Esophagus squamous epithelium (tissue), 5 donors: ENCODE data around the gene HLCS. TPM values are rescaled to one million over a fixed set of nuclear protein-coding genes. Genes with fewer than 3 reads are reported as not detected.

Source experiments
- DNase-seq: peaks from one replicate; lab custom pipeline; 2025; lab: John Stamatoyannopoulos, UW
- H3K27ac ChIP-seq, 4 donors: fragments of 200-600 bp; sonication (generic); one replicate each; pipeline ENCODE4 v1.5.1; 2016 to 2019; ENCODE audit warnings: mild to moderate bottlenecking in 1 of 4
- H3K27me3 ChIP-seq, 4 donors: fragments of 200-600 bp; sonication (generic); 1 replicate in 3 of 4; 2 replicates in 1 of 4; pipeline versions ENCODE4 v1.5.1 to v1.6.0; 2017 to 2021; ENCODE audit warnings: antibody characterized with exemption in 1 of 4
- H3K36me3 ChIP-seq, 3 donors: fragments of 200-600 bp; sonication (generic); one replicate each; pipeline ENCODE4 v1.5.1; 2016 to 2019
- H3K4me1 ChIP-seq, 3 donors: fragments of 200-600 bp; sonication (generic); one replicate each; pipeline ENCODE4 v1.5.1; 2017 to 2019
- H3K4me3 ChIP-seq, 4 donors: fragments of 200-600 bp; sonication (generic); 1 replicate in 3 of 4; 2 replicates in 1 of 4; pipeline ENCODE4 v1.5.1; 2016 to 2019; ENCODE audit warnings: mild to moderate bottlenecking in 2 of 4, moderate library complexity in 1 of 4
- H3K9me3 ChIP-seq, 3 donors: fragments of 200-600 bp; sonication (generic); one replicate each; pipeline ENCODE4 v1.5.1; 2016 to 2019
- CTCF ChIP-seq, 6 experiments: fragments of 450-650 bp in 4 of 6; fragments of 200-600 bp in 2 of 6; sonication (generic) in 2 of 6; IDR thresholded peaks; one replicate each; pipeline ENCODE4 v1.5.1; 2016 to 2019; ENCODE audit warnings: antibody characterized with exemption in 6 of 6, mild to moderate bottlenecking in 4 of 6, moderate library complexity in 4 of 6
- POLR2A ChIP-seq, 4 donors: fragments of 450-650 bp; IDR thresholded peaks; one replicate each; pipeline ENCODE4 v1.6.1; 2017; ENCODE audit warnings: antibody characterized with exemption in 4 of 4, mild to moderate bottlenecking in 4 of 4, moderate library complexity in 3 of 4
- WGBS, 2 donors: methylation state at CpG; one replicate each; pipeline ENCODE4 v1.1.5; 2018; 5-methylcytosine and 5-hydroxymethylcytosine counted together
- intact Hi-C: fragments of 100-400 bp; cut with DNase I; formaldehyde crosslinking; loops from one replicate; pipeline ENCODE4 v1.15.0; 2022
- total RNA-seq, 4 donors: library from RNA; depleted of rRNA; stranded (reverse); fragments of >200 nt; gene quantifications; one replicate each; pipeline ENCODE4 v1.1.0, GENCODE V29; 2016
- donor health status: DM: yes; HTN: yes; CAD: no.

Gene HLCS
- total RNA-seq, 4 donors from 2014 or later: 6.3 to 19.5 (median 13.5) TPM

- intact Hi-C loops: no loop called here
- H3K9me3 ChIP-seq: no peaks in the 10 kb centered on the region
These were observed 132.3 kb downstream of the HLCS start for GRCh38 chr21:36834192-36834591.

DNA sequence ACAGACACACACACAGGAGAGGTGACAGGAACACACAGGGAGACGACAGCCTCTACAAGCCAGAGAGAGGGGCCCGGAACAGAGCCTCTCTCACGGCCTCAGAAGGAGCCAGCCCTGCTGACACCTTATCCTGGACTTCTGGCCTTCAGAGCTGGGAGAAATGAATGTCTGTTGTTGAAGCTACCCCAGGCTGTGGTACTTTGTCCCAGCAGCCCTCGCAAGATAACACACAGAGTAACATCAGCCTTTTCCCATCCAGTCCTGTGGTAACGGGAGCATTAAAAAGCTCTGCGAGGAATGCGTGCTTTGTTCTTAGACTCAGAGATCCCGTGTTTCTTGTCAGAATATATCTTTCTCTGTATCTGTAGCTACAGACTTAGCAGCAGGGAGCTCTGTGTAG, 136.4 kb downstream of the HLCS start:
- TF ChIP-seq POLR2A (IDR thresholded peaks at IDR 0.05) (no peak), CTCF (IDR thresholded peaks at IDR 0.05) (no peak)
- no peaks in the 10 kb centered on the region for H3K9me3 ChIP-seq
- 83 to 95% methylated on average over 7 to 8 of the region's 8 CpGs for WGBS, 2 donors
- H3K27me3 ChIP-seq: no peaks in the 10 kb centered on the region
- H3K36me3 ChIP-seq: peaks cover 0 to 6% (median 0%) of the 10 kb centered on the region in 3 donors
- no peak for DNase-seq
- no peak overlapping the region for H3K27ac ChIP-seq
- no peaks in the 10 kb centered on the region for H3K4me1 ChIP-seq
- H3K4me3 ChIP-seq: no peak overlapping the region
- intact Hi-C loops: no loop called here

More at GRCh38 chr21:36834192-36834591, 132.3 kb downstream of the HLCS start:
- WGBS, 2 donors: 89 to 97% methylated on average over 3 to 4 of the region's 4 CpGs
- Histone ChIP-seq H3K4me1 (no peaks in the 10 kb centered on the region), H3K4me3 (no peak overlapping the region), H3K27ac (no peak overlapping the region), H3K36me3 (no peaks in the 10 kb centered on the region), H3K27me3 (no peaks in the 10 kb centered on the region)
- no peak for DNase-seq
- no peak for TF ChIP-seq CTCF (IDR thresholded peaks at IDR 0.05)
- TF ChIP-seq POLR2A (IDR thresholded peaks at IDR 0.05): no peak

- intact Hi-C loops: no loop called here
- Histone ChIP-seq H3K9me3 (no peaks in the 10 kb centered on the region), H3K27ac (no peak overlapping the region), H3K4me3 (no peak overlapping the region), H3K36me3 (peaks cover 0 to 8% (median 0%) of the 10 kb centered on the region in 3 donors), H3K4me1 (no peaks in the 10 kb centered on the region), H3K27me3 (no peaks in the 10 kb centered on the region)
- no peak for DNase-seq
- no peak for TF ChIP-seq CTCF (IDR thresholded peaks at IDR 0.05)
- TF ChIP-seq POLR2A (IDR thresholded peaks at IDR 0.05): no peak
- WGBS, 2 donors: 53 to 72% methylated on average over 4 of the region's 4 CpGs
These were observed 137.5 kb downstream of the HLCS start for GRCh38 chr21:36828891-36829515.

DNA sequence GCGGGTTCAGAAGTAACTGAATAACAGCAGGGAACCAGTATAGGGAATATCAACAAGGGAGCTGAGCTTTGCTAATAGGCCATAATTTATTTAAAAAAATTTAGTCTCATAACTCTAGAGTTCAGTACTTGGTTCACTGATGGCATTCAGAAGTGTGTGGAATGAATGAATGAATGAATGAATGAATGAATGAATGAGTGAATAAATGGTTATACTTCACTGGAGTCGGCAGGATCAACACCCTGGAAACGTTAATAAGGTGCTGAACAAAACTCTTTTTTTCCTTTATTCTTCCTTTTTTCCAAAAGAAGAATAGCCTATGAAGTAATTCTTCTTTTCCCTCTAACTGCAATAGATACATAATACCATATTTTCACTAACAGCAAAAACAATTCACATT, 138.3 kb downstream of the HLCS start:
- intact Hi-C loops: no loop called here
- H3K9me3 ChIP-seq: no peaks in the 10 kb centered on the region
- DNase-seq: no peak
- no peaks in the 10 kb centered on the region for H3K27me3 ChIP-seq
- H3K36me3 ChIP-seq: peaks cover 0 to 8% (median 0%) of the 10 kb centered on the region in 3 donors
- TF ChIP-seq POLR2A (IDR thresholded peaks at IDR 0.05) (no peak), CTCF (IDR thresholded peaks at IDR 0.05) (no peak)
- no peaks in the 10 kb centered on the region for H3K4me1 ChIP-seq
- 80 to 87% methylated on average over 3 of the region's 3 CpGs for WGBS, 2 donors
- H3K27ac ChIP-seq: no peak overlapping the region
- no peak overlapping the region for H3K4me3 ChIP-seq

DNA sequence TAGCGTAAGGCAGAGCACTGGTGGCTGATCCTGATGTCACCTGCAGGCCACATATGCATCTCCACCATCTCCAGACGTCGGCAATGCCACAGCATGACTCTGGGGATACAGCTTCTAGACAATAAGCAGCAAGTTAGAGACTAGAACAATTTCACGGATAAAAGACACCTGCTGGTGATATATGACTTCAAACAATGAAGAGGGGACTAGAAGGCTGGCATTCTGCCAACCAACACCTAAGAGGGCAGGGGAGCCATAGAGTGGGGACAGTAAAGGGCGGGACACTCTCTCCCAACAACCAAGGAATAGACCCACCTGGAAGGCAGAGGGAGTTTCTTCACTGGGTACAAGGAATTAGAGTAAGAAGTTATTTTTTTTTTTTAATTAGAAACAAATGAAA, 140.8 kb downstream of the HLCS start:
- no peaks in the 10 kb centered on the region for H3K9me3 ChIP-seq
- intact Hi-C loops: no loop called here
- no peaks in the 10 kb centered on the region for H3K27me3 ChIP-seq
- TF ChIP-seq POLR2A (IDR thresholded peaks at IDR 0.05): no peak
- TF ChIP-seq CTCF (IDR thresholded peaks at IDR 0.05): no peak
- no peak overlapping the region for H3K4me3 ChIP-seq
- WGBS, 2 donors: 86 to 100% methylated on average over 2 to 3 of the region's 5 CpGs
- DNase-seq: no peak
- H3K27ac ChIP-seq: no peak overlapping the region
- H3K36me3 ChIP-seq: peaks cover 0 to 8% (median 0%) of the 10 kb centered on the region in 3 donors
- no peaks in the 10 kb centered on the region for H3K4me1 ChIP-seq
